Activated CD8-positive, alpha-beta memory T cell treated with anti-CD3 and anti-CD28 coated beads for 36 hours (primary cell): ENCODE data around the gene EXPH5. TPM values are rescaled to one million over a fixed set of nuclear protein-coding genes. Genes with fewer than 3 reads are reported as not detected.

Experiments used
- CTCF ChIA-PET: fragments of 350-600 bp; sonication (Branson Sonifier 250); formaldehyde crosslinking; loops from one replicate; lab custom pipeline; 2021; ENCODE audit warnings: antibody characterized with exemption; lab: Charles Lee
- POLR2A ChIA-PET: fragments of 350-600 bp; sonication (Branson Sonifier 250); formaldehyde crosslinking; loops from one replicate; lab custom pipeline; 2021; ENCODE audit warnings: antibody characterized with exemption; lab: Charles Lee
- total RNA-seq, 2 experiments: library from RNA; stranded (reverse); gene quantifications; one replicate each; pipeline ENCODE4 v1.2.3, GENCODE V29; 2021

EXPH5 gene
- total RNA-seq, 2 experiments from 2014 or later = 0.71 to 0.95 TPM

- POLR2A ChIA-PET = no interaction called here
- CTCF ChIA-PET = no interaction called here
Measured at GRCh38 chr11:108568195-108568858, 25.2 kb downstream of the EXPH5 start.

- ChIA-PET CTCF (no interaction called here), POLR2A (no interaction called here)
Measured at GRCh38 chr11:108565653-108566052, 27.9 kb downstream of the EXPH5 start.

GRCh38 chr11:108562746-108563581 lies 30.6 kb downstream of the EXPH5 start:
- POLR2A ChIA-PET = no interaction called here
- CTCF ChIA-PET = interaction anchor here (0.7 kb wide), 1 partner anchor 11 kb away, joined by 3 read pairs; no protein-coding TSS in a partner anchor

- ChIA-PET CTCF (no interaction called here), POLR2A (no interaction called here)
Measured at GRCh38 chr11:108561535-108561991, 32.0 kb downstream of the EXPH5 start.

- CTCF ChIA-PET = no interaction called here
- POLR2A ChIA-PET = no interaction called here
Measured at GRCh38 chr11:108559904-108560303, 33.7 kb downstream of the EXPH5 start.

GRCh38 chr11:108559340-108559739 lies 34.2 kb downstream of the EXPH5 start:
- ChIA-PET CTCF (no interaction called here), POLR2A (no interaction called here)

GRCh38 chr11:108558222-108558621 lies 35.3 kb downstream of the EXPH5 start:
- POLR2A ChIA-PET = no interaction called here
- CTCF ChIA-PET = no interaction called here

GRCh38 chr11:108556019-108556418 lies 37.5 kb downstream of the EXPH5 start:
- POLR2A ChIA-PET = no interaction called here
- CTCF ChIA-PET = no interaction called here

GRCh38 chr11:108551651-108552462 lies 41.7 kb downstream of the EXPH5 start:
- CTCF ChIA-PET = no interaction called here

GRCh38 chr11:108549319-108549885 lies 44.2 kb downstream of the EXPH5 start:
- CTCF ChIA-PET = no interaction called here
- POLR2A ChIA-PET = no interaction called here

More at GRCh38 chr11:108551651-108552462, 41.7 kb downstream of the EXPH5 start:
- POLR2A ChIA-PET = interaction anchor here (0.5 kb wide), 1 partner anchor 61 kb away, joined by 4 read pairs; no protein-coding TSS in a partner anchor

GRCh38 chr11:108545909-108546501 lies 47.6 kb downstream of the EXPH5 start:
- POLR2A ChIA-PET = no interaction called here
- CTCF ChIA-PET = no interaction called here

GRCh38 chr11:108543316-108543964 lies 50.1 kb downstream of the EXPH5 start:
- ChIA-PET CTCF (no interaction called here), POLR2A (no interaction called here)

- ChIA-PET POLR2A (no interaction called here), CTCF (no interaction called here)
Measured at GRCh38 chr11:108541531-108541930, 52.0 kb downstream of the EXPH5 start.

- POLR2A ChIA-PET = no interaction called here
- CTCF ChIA-PET = no interaction called here
Measured at GRCh38 chr11:108538502-108538901, 55.1 kb downstream of the EXPH5 start.

GRCh38 chr11:108538022-108538424 lies 55.5 kb downstream of the EXPH5 start:
- POLR2A ChIA-PET = no interaction called here
- CTCF ChIA-PET = no interaction called here

GRCh38 chr11:108536783-108537182 lies 56.8 kb downstream of the EXPH5 start:
- CTCF ChIA-PET = no interaction called here
- POLR2A ChIA-PET = no interaction called here

GRCh38 chr11:108535384-108535955 lies 58.1 kb downstream of the EXPH5 start:
- POLR2A ChIA-PET = no interaction called here
- CTCF ChIA-PET = no interaction called here

- CTCF ChIA-PET = no interaction called here
- POLR2A ChIA-PET = no interaction called here
Measured at GRCh38 chr11:108534274-108534882, 59.2 kb downstream of the EXPH5 start.
